HG02885 (cell line): ENCODE results near the gene GCK.

Experiments used
- ATAC-seq: cut with Tn5 transposase; IDR thresholded peaks from one replicate; pipeline ENCODE4 v1.9.1; 2021; ENCODE audit warnings: mild to moderate bottlenecking; ENCODE audit not compliant: unreplicated experiment, poor library complexity

Gene GCK

GRCh38 chr7:44158096-44158872, 31.0 kb downstream of the GCK start:
- ATAC-seq = no peak

DNA sequence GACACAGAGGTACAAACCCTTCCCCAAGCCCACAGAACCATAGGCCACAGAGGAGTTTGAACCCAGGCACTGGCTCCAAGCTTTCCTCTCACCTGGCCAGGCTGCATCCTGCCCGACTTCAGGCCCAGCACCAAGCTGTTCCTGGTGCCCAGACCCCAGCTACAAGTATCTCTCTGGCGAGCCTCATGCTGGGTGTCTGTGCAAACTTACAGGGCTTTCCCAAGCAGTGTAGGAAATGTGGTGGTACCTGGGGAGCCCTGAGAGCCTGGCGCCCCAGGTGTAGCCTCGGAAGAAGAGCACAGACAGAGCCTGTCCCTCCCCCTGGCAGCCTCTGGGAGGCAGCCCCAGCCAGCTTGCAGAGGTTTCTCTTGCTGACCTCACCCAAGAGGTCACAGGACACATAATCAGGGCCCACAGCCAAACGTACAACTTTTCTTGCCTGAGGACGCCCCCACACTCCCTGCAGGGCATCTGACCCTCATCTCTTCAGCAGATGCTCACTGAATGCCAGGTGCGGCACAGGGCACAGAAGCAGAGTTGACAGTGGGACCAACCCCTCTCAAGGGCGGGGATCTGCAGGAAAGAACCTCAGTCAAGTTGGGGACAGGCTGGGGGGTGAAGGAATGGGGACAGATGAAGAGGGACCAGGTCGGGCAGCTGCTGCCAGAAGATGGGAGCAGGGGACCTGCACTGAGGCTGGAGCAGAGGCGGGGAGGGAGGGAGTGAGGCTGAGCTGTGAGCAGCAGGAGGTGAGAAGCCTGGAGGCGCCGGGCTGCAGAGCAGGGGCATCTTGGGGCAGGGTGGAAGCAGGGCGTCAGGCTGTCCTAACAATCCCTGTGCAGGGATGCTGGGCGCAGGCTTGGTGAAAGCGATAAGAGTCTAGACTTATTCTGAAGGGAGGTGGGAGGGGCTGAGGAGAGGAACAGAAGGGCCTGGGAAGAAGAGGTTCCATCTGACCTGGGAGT, 31.8 kb downstream of the GCK start:
- ATAC-seq = no peak

GRCh38 chr7:44156453-44157010, 32.7 kb downstream of the GCK start:
- ATAC-seq = no peak

GRCh38 chr7:44155191-44156185, 33.8 kb downstream of the GCK start:
- ATAC-seq = no peak

DNA sequence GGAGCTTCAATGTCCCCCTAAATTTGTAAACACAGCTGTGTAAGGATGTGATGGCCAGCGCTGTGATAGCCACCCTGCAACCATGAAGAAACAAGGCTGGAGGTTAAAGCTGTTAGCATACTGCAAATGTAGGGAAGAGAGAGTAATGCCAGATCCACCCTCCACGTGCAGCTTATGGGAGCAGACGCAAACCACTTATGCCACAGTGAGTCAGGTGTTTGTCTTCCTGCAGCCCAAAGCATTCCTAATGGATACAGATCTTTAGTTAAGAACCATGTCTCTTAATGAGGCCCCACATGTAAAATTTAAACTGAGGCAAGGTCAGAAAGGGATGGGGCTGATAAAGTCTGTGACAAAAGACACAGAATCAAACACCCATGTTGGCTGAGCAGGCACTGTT, 34.5 kb downstream of the GCK start:
- ATAC-seq = no peak

GRCh38 chr7:44153948-44154335, 35.3 kb downstream of the GCK start:
- ATAC-seq = no peak

- ATAC-seq = no peak
Observed at GRCh38 chr7:44152971-44153947, 36.0 kb downstream of the GCK start.

DNA sequence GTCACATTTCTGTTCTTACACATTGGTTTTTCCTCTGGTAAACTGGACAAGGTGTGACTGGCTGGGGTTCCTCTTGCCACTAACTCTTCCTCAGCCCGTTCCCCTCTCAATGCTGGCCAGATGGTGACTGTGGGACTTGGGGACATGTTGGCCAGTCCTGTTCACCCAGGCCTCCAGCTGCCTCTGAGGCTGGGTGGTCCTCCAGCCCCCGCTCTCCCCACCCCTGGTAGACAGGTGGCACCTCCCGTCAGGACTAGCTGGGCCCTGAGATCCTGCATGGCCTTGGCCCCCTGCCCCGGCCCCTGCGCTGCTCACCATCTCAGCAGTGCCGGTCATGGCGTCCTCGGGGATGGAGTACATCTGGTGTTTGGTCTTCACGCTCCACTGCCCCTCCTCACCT, 37.3 kb downstream of the GCK start:
- ATAC-seq = no peak

DNA sequence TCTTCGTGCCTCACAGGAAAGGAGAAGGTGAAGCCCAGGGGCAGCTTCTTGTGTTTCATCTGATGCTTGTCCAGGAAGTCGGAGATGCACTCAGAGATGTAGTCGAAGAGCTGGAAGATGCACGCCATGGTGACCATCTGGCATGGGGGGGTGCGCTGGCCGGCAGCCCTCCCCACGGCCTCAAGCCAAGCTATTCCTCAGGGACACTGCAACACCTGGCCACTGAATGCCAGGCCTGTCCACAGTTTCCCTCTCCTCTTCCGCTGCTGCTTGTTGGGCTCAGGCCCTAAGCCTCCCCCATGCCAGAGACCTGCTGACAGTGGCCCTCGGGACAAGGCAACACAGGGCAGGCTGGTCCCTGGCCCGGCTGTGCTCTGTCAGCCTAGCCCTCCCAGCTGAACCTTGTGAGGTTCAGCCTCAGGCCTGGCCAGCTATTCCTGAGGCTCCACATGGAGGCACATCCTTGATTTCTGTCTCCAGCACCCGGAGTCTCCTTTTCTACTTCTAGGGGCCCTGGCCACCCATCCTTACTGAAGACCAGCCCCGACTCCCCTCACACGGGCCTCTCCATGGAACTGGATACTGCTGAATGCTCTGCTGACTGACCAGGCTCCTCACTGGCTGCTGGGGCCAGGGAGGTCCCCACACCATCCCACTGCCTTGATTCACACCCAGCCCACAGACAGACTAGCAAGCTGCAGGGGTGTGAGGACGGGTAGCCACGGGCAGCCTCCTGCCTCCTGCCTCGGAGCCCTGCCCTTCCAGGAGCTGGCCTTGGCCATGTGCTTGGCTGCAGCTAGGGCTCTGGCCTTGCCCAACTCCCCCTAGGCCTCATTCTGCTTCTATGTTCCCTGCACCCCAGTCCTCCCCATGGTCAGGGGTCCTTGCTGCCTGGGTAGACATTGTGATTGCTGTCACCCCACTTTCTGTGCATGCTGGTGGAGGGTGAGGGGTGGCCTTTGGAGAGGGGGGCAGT, 38.0 kb downstream of the GCK start:
- no peak for ATAC-seq

- no peak for ATAC-seq
Observed at GRCh38 chr7:44150466-44150832, 38.8 kb downstream of the GCK start.

- no peak for ATAC-seq
Observed at GRCh38 chr7:44149571-44150465, 39.4 kb downstream of the GCK start.

GRCh38 chr7:44148961-44149536, 40.2 kb downstream of the GCK start:
- ATAC-seq = no peak

DNA sequence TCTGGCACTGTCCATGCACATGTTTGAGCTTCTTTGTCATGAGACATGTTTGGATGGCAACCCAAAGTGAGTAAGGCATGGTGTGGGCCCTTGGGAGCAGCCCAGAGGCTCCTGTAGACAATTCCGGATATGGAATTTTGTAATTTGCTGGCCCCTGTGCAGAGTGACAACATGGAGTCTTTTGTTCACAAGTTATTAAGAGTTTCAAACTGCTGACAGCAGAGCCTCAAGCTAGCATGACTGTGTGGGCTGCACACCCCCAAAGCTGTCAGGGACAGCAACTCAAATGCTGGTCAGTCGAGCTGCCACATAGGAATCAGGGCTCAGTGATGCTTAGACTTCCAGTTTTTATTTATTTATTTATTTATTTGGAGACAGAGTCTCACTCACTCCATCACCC, 41.1 kb downstream of the GCK start:
- no peak for ATAC-seq

DNA sequence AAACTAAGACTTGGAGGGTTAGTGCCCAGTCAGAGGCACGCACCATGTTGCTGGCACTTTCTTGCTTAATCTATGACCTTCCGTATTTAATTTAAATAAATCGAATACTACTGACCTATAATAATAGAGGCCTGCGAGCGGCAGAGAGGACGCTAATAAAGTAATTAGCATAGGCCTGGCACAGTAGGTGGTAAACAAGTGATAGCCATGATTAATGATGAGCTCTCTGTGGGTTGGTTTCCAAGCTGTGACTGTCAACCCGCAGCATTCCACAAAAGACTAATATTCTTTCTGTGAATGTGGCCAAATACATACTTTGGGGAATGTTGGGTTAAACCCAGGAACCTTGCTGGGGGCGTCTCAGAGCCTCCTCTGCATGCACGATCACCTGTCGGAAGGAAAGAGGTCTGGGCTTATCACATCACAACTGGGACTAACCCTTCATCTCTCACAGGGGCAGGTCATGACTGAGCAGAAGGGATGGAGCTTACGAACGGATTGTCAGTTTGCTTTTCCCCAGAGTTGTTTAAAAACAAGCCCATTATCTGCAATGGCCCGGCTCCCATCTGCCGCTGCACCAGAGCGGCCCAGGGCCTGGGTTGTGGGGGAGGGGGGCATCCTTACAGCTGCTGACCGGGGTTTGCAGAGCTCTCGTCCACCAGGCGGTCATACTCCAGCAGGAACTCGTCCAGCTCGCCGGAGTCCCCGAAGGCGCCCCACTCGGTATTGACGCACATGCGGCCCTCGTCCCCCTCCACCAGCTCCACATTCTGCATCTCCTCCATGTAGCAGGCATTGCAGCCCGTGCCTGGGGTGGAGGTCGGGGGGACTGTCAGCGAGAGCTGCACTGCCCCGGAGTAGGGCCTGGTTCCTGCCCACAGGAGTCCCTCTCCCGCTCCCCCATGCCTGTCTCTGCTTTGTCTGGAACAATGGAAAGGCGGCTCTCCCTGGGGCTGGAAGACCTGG, 41.9 kb downstream of the GCK start:
- no peak for ATAC-seq
